DND-41 (cell line): ENCODE results near the gene DHH.
A peak's percentile ranks its signal among the peaks of the same experiment; 100 is the strongest.

Experiments
- CTCF ChIP-seq: IDR thresholded peaks from 2 replicates; pipeline ENCODE4 v1.5.1; 2012; ENCODE audit warnings: borderline replicate concordance, low read length, moderate library complexity, mild to moderate bottlenecking; ENCODE audit not compliant: poor library complexity, severe bottlenecking; ENCODE audit errors: extremely low read depth
- EZH2 ChIP-seq: IDR thresholded peaks from 3 replicates; pipeline ENCODE4 v1.6.1; 2012; ENCODE audit warnings: borderline replicate concordance, low read depth, mild to moderate bottlenecking, moderate library complexity, low read length, inconsistent platforms; ENCODE audit not compliant: severe bottlenecking

- TF ChIP-seq CTCF (peak; percentile 64), EZH2 (no peak)
These were observed 2.4 kb downstream of the DHH start for GRCh38 chr12:49092086-49092815.
